Measurements from ENCODE around the gene ANO9. TPM values are rescaled to one million over a fixed set of nuclear protein-coding genes. Genes with fewer than 3 reads are reported as not detected.

The ANO9 gene
- total RNA-seq, 2 donors from 2014 or later = 8.4 to 9.1 TPM

GRCh38 chr11:455566-456147 lies 13.8 kb upstream of the ANO9 start:
- TF ChIP-seq POLR2AphosphoS5 (IDR thresholded peaks at IDR 0.05) (no peak), POLR2A (IDR thresholded peaks at IDR 0.05) (no peak)
- 73% methylated on average over 23 of the region's 23 CpGs for WGBS
- intact Hi-C loops (cut with DNase I) = no loop called here
- DNase-seq (ENCODE audit: low spot score) = no peak
- H3K9me3 ChIP-seq = no peaks in the 10 kb centered on the region
- H3K4me1 ChIP-seq (replicated peaks) = peaks cover 3% of the 10 kb centered on the region
- no peaks in the 10 kb centered on the region for H3K36me3 ChIP-seq
- no peak overlapping the region for H3K4me3 ChIP-seq
- H3K27ac ChIP-seq = no peak overlapping the region
- H3K27me3 ChIP-seq (replicated peaks; ENCODE audit: insufficient read depth) = no peaks in the 10 kb centered on the region

- 78% methylated on average over 14 of the region's 14 CpGs for WGBS
- intact Hi-C loops (cut with DNase I) = loop anchor here (5.0 kb wide), 2 partner anchors 62 to 148 kb away; partner anchors contain the start of gene IFITM2
- no peaks in the 10 kb centered on the region for H3K9me3 ChIP-seq
- H3K4me1 ChIP-seq (replicated peaks) = peaks cover 3% of the 10 kb centered on the region
- no peak for TF ChIP-seq POLR2AphosphoS5 (IDR thresholded peaks at IDR 0.05)
- no peaks in the 10 kb centered on the region for H3K36me3 ChIP-seq
- DNase-seq (ENCODE audit: low spot score) = no peak
- H3K27ac ChIP-seq = no peak overlapping the region
- H3K4me3 ChIP-seq = no peak overlapping the region
- H3K27me3 ChIP-seq (replicated peaks; ENCODE audit: insufficient read depth) = no peaks in the 10 kb centered on the region
Observed at GRCh38 chr11:454801-455565, 13.2 kb upstream of the ANO9 start.

GRCh38 chr11:454043-454442 lies 12.2 kb upstream of the ANO9 start:
- H3K4me3 ChIP-seq = no peak overlapping the region
- no peaks in the 10 kb centered on the region for H3K9me3 ChIP-seq
- H3K36me3 ChIP-seq = no peaks in the 10 kb centered on the region
- H3K27me3 ChIP-seq (replicated peaks; ENCODE audit: insufficient read depth) = no peaks in the 10 kb centered on the region
- H3K27ac ChIP-seq = no peak overlapping the region
- 92% methylated on average over 9 of the region's 9 CpGs for WGBS
- H3K4me1 ChIP-seq (replicated peaks) = peaks cover 6% of the 10 kb centered on the region
- no peak for DNase-seq (ENCODE audit: low spot score)
- no peak for TF ChIP-seq CTCF (IDR thresholded peaks at IDR 0.05)
- intact Hi-C loops (cut with DNase I) = loop anchor here (5.0 kb wide), 2 partner anchors 63 to 147 kb away; partner anchors contain the start of gene IFITM2

- no peak for DNase-seq (ENCODE audit: low spot score)
- WGBS = 88% methylated on average over 12 of the region's 13 CpGs
- H3K27ac ChIP-seq = no peak overlapping the region
- no peaks in the 10 kb centered on the region for H3K9me3 ChIP-seq
- peaks cover 6% of the 10 kb centered on the region for H3K4me1 ChIP-seq (replicated peaks)
- H3K4me3 ChIP-seq = no peak overlapping the region
- H3K27me3 ChIP-seq (replicated peaks; ENCODE audit: insufficient read depth) = no peaks in the 10 kb centered on the region
- intact Hi-C loops (cut with DNase I) = loop anchor here (5.0 kb wide), 2 partner anchors 64 to 146 kb away; partner anchors contain the start of gene IFITM2
- H3K36me3 ChIP-seq = no peaks in the 10 kb centered on the region
- TF ChIP-seq CTCF (IDR thresholded peaks at IDR 0.05) (no peak), POLR2AphosphoS5 (IDR thresholded peaks at IDR 0.05) (no peak), POLR2A (IDR thresholded peaks at IDR 0.05) (no peak)
Observed at GRCh38 chr11:453564-453963, 11.8 kb upstream of the ANO9 start.

- intact Hi-C loops (cut with DNase I) = loop anchor here (5.0 kb wide), 2 partner anchors 64 to 146 kb away; partner anchors contain the start of gene IFITM2
- no peak for TF ChIP-seq POLR2AphosphoS5 (IDR thresholded peaks at IDR 0.05)
- TF ChIP-seq CTCF (IDR thresholded peaks at IDR 0.05) = no peak
- no peak for TF ChIP-seq POLR2A (IDR thresholded peaks at IDR 0.05)
- Histone ChIP-seq H3K27ac (no peak overlapping the region), H3K4me3 (no peak overlapping the region), H3K27me3 (replicated peaks; ENCODE audit: insufficient read depth) (no peaks in the 10 kb centered on the region), H3K4me1 (replicated peaks) (peaks cover 6% of the 10 kb centered on the region), H3K9me3 (no peaks in the 10 kb centered on the region), H3K36me3 (no peaks in the 10 kb centered on the region)
- DNase-seq (ENCODE audit: low spot score) = no peak
- WGBS = 89% methylated on average over 19 of the region's 19 CpGs
Observed at GRCh38 chr11:452916-453527, 11.2 kb upstream of the ANO9 start.
